NCI-H69 (cell line): ENCODE results near the gene NETO2.
"Not testable (repeated sequence)": the region's sequence is repeated elsewhere in the genome, so short reads cannot be mapped to it uniquely, and the experiment has no call there.

Source experiments
- DNase-seq: peaks from one replicate; lab custom pipeline; 2025; lab: John Stamatoyannopoulos, UW

NETO2 gene

GRCh38 chr16:47134550-47134949 lies 9.2 kb downstream of the NETO2 start:
- DNase-seq = peak; percentile 4

GRCh38 chr16:47132308-47132707 lies 11.4 kb downstream of the NETO2 start:
- DNase-seq = no peak

DNA sequence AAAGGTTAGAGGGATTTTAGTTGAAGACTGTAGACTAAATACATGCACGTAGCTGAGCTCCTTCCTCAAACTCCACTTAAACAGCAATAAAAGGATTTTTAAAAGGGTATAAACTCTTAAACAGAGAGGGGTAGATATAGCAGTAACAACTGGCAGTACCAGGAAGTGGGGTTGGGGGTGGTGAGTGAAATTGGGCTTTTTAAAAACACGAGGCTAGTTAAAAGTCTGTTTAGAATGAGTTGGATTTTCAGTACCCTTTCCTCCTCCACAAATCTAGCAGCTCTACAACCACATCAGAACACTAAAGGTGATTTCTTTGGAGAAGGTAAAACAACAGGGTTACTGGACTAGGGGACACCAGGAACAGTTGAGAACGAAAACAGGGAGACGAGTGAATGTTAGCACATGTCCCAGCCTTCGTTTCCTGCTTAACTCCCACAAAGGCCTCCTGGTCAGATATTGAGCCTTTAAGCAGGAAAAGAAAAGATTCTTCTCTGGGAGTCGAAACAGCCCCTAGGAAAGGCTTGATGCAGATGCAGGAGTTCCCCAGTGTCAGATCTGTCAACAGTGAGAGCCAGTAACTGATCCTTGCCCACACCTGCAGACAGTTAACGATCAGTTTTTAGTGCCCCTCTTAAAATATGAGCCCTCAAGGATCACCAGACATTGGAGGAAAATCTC lies 13.8 kb downstream of the NETO2 start:
- no peak for DNase-seq

- DNase-seq = no peak
Observed at GRCh38 chr16:47127541-47127940, 16.2 kb downstream of the NETO2 start.

DNA sequence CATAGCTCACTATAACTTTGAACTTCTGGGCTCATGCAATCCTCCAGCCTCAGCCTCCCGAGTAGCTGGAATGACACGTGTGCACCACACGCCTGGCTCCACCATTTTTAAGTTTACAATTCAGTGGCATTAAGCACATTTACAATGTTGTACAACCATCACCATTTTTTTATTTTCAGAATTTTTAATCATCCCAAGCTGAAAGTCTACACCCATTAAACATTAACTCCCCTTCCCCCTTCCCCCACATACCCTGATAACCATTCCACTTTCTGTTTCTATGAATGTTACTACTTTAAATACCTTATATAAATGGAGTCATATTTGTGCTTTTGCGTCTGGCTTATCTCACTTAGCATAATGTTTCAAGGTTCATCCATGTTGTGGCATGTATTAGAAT lies 18.0 kb downstream of the NETO2 start:
- DNase-seq = no peak

GRCh38 chr16:47113130-47113529 lies 30.6 kb downstream of the NETO2 start:
- DNase-seq = no peak

- DNase-seq = no peak
Observed at GRCh38 chr16:47110939-47111338, 32.8 kb downstream of the NETO2 start.

DNA sequence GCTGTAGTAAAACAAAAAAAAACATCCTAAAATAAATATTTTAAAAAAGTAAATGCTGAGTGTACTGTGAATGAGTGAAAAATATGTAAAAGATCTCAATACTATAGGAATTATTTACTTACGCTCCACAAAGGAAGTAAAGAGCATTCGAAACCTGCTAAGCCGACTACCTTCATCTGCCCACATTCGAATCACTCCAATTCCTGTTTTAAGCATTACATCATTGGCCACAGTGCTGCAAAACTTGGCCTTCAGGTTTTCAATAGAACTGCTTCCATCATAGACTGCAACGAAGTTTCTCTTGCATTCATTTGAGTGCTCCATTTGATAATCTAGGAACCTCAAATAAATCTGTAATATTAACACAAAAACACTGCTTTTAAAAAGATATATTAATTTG lies 34.4 kb downstream of the NETO2 start:
- no peak for DNase-seq

GRCh38 chr16:47102921-47103320 lies 40.8 kb downstream of the NETO2 start:
- not testable (repeated sequence) for DNase-seq

DNA sequence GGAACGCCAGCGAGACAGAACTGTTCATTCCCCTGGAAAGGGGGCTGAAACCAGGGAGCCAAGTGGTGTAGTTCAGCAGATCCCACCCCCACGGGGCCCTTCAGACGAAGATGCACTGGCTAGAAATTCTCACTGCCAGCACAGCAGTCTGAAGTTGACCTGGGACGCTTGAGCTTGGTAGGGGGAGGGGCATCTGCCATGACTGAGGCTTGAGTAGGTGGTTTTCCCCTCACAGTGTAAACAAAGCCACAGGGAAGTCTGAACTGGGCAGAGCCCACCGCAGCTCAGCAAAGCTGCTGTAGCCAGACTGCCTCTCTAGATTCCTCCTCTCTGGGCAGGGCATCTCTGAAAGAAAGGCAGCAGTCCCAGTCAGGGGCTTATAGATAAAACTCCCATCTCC lies 46.6 kb downstream of the NETO2 start:
- not testable (repeated sequence) for DNase-seq

DNA sequence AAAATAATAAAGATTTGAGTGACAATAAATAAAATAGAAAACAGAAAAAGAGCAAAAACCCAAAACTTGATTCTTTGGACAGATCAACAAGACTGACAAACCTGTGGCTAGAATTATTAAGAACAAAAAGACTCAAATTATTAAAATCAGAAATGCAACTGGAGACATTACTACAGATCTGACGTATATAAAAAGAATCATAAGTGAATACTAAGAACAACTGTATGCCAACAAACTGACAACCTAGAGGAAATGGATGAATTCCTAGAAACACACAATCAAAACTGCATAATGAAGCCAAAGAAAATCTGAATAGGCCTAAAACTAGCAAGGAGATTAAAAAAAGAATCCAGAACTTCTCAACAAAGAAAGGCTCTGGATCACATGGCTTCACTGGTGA lies 47.4 kb downstream of the NETO2 start:
- DNase-seq = no peak

- DNase-seq = no peak
Observed at GRCh38 chr16:47084198-47084597, 59.5 kb downstream of the NETO2 start.

DNA sequence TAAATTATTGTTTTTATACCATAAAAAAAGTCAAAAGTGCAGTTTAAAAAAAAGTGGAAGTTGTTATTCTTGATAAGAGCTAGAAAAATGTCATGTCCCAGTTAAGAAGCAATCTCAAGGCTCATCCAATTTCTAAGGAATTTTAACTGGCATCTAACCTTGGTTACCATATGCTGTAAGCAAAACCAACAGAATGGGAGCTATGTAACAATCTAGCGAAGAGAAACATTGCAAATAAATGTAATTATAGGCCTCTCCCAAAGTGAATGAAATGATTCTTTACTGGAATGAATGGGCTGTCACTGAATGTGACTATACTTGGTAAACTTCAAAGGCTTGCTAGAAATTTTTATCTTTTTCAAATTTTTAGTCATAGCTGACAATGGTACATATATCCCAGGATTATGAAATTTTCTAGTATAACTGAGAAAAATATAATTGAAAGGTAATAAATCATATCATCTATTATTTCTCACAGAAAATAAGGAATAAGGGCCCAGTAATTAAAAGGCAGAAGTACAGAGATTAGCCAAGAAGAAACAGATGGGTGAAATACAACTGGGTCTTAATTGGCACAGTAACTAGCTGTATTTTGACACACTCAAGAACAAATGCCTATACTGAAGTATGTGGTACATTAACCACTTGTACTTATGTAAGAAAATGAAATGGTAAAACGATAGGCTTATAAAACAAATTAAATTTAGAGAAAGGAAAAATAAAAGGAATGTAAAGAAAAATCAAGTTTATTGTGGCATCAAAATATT lies 61.5 kb downstream of the NETO2 start:
- peak; percentile 28 for DNase-seq

- no peak for DNase-seq
Observed at GRCh38 chr16:47081115-47081514, 62.6 kb downstream of the NETO2 start.

DNA sequence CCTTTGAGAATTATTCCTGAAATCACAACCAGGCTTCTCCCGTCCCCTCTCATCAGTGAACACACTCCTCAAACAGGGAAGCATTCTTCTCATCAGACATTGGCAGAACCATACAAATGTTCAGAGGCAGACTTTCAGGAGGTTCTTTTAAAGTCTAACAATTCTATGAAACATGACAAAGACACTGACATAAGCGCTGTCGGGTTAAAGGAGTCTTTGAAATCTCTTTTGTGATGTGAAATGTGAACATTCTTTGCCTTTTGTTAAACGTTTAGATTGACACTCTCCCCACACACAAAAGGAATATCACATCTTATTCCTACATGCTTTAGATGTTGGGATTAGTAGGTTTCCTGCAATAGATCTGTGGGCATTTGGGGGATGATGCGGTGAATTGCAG lies 63.9 kb downstream of the NETO2 start:
- DNase-seq = no peak

DNA sequence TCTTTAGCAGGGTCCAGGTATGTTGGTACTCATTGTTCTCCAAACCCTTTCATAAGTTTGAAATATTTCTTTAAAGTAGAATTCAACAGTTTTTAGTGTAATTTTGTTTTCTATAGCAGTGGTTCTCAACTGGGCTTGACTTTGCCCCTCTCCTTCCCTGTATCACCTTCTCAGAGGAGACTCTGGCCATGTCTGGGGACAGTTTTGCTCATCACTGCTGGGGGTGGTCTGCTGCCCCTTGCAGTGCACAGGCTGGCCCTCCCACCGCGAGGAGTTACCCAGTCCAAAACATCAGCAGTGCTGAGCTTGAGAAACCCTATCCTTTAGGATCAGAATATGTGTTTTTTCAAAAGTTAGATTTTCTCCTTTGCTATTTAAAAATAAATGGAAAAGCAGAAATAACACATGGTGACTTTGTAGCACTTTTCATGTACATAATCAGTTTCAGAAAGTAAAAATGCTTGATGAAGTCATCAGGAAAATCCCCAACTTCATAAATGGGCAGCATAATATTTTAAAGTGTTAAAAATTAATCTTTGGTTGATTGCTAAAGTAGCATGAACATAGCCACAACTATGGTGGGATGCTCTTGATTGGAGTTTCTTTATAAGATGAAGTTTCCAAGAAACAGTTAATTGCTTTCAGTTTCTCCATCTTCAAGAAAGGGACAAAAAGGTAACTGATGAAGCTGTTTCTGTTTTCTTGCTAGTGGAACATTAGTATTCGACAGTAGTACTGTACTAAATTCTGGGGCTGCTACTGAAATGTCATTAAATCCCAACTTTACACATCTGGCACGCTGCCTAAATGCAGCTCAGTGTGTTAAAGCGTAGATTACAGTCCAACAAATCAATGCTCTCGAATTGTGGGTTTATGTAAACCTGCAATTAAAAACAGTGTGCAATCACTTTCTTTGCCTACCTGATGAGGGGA lies 70.3 kb downstream of the NETO2 start:
- peak; percentile 90 for DNase-seq

GRCh38 chr16:47072158-47072557 lies 71.6 kb downstream of the NETO2 start:
- DNase-seq = no peak

DNA sequence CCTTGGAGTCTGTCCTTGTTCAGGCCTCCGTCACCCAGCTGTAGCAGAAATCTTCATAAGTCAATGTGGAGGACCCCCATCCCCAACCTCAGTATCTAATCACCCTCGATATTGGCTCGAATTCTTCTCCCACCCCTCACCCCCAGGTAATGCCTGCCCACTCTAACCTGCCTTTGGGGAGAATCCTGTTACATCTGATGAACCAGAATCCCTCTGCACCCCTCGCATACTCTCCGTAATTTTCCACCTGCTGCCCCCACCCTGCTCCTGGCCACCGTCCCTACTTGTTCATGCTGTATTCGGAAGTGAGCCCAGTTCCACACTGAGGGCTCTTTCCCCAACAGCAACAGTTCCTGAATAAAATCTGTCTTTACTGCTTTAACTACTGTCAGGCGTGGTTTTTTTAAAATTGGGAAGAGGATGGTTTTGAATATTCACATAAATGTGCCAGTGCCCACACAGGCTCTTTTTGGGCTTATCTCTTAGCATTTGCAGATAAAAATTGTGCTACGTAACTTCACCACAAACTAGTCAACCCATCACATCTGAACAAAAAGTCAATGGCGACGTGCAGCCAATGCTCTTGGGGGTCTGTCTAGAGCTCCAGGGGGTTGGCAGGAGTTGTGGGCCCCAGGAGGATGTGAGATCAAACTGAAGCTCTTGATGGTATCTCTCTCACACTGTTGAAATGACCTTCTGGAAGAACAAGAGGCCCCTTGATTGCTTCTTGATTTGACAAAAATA lies 73.7 kb downstream of the NETO2 start:
- no peak for DNase-seq

GRCh38 chr16:47069313-47069712 lies 74.4 kb downstream of the NETO2 start:
- no peak for DNase-seq

- peak; percentile 31 for DNase-seq
Observed at GRCh38 chr16:47067203-47067602, 76.5 kb downstream of the NETO2 start.

DNA sequence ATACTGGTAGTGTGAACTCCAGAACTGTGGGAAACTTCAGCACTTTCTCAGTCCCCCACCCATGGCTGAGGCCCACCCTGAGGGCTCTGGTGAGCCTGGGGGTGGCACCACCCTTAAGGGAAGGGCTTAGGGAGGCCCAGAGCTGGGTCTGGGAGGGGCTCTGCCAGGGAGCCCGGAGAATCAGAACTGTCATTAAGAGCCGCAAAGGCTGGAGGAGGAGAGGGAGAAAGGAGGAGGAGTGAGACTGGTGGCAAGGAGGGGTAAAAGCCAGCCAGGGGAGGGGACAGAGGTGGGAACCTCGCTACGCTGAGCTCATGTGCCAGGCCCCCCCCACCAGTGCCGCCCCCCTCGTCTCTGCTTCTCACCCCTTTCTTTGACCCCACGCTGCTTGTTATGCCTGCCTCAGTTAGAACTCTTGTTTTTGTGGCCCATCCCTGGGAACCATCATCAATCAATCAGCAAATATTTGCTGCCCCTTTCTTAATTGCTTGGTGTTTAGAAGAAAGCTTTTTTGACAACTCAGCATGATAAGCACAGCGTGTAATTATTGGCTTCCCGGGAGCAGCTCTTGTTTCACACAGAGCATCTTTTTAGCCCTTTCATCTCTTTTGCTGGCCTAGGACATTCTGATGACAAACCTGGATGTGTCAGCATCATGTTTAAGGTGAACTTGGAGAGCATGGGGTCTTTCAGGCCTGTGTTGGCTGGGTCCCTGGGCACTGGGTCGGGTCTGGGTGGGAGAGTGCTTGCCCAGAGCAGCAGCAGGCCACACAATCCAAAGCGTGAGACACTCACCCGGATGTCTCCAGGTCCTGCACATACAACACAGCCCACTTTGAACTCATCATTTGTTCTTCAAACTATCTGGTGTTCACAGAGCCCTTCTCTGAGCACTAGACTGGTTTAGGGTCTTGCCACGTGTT lies 77.7 kb downstream of the NETO2 start:
- peak; percentile 89 for DNase-seq
